GDM1 (cell line): Measurements from ENCODE around the gene WDR74.
"Not testable (repeated sequence)": the region's sequence is repeated elsewhere in the genome, so short reads cannot be mapped to it uniquely, and the experiment has no call there.

Experiments used
- DNase-seq: peaks from one replicate; lab custom pipeline; 2025; lab: John Stamatoyannopoulos, UW

WDR74 gene

GRCh38 chr11:62841361-62842170, 2.2 kb upstream of the WDR74 start:
- DNase-seq: peak; percentile 94

- DNase-seq: not testable (repeated sequence)
These were observed 1.5 kb upstream of the WDR74 start for GRCh38 chr11:62840721-62841360.

GRCh38 chr11:62835336-62835735, 4.1 kb downstream of the WDR74 start:
- no peak for DNase-seq

GRCh38 chr11:62832336-62833234, 6.8 kb downstream of the WDR74 start, which contains the start of gene TEX54:
TEX54 (minus strand) TSS chr11:62832841.
- DNase-seq: no peak

GRCh38 chr11:62831520-62832335, 7.7 kb downstream of the WDR74 start, which contains the start of gene STX5:
STX5 (minus strand) TSS chr11:62832051; CDS start chr11:62831243, 808 bp downstream.
- peak; percentile 96 for DNase-seq

GRCh38 chr11:62830904-62831519, 8.4 kb downstream of the WDR74 start:
- no peak for DNase-seq

GRCh38 chr11:62828130-62828529, 11.3 kb downstream of the WDR74 start:
- not testable (repeated sequence) for DNase-seq

GRCh38 chr11:62823677-62824076, 15.7 kb downstream of the WDR74 start:
- DNase-seq: no peak

- no peak for DNase-seq
These were observed 22.3 kb downstream of the WDR74 start for GRCh38 chr11:62817129-62817528.

GRCh38 chr11:62816557-62816956, 22.8 kb downstream of the WDR74 start:
- DNase-seq: no peak

GRCh38 chr11:62811659-62812058, 27.7 kb downstream of the WDR74 start:
- no peak for DNase-seq

- DNase-seq: no peak
These were observed 28.6 kb downstream of the WDR74 start for GRCh38 chr11:62810748-62811147.

GRCh38 chr11:62806611-62807121, 32.7 kb downstream of the WDR74 start:
- DNase-seq: no peak

GRCh38 chr11:62805961-62806441, 33.4 kb downstream of the WDR74 start:
- no peak for DNase-seq

- DNase-seq: peak; percentile 96
These were observed 34.1 kb downstream of the WDR74 start, which contains the start of gene NXF1 for GRCh38 chr11:62805076-62805892. NXF1 (minus strand) TSS chr11:62805440; CDS start chr11:62805356, 84 bp downstream.

- DNase-seq: no peak
These were observed 34.9 kb downstream of the WDR74 start for GRCh38 chr11:62804310-62805075.

- DNase-seq: no peak
These were observed 38.3 kb downstream of the WDR74 start for GRCh38 chr11:62801071-62801470.

GRCh38 chr11:62799486-62799885, 39.9 kb downstream of the WDR74 start:
- DNase-seq: no peak

GRCh38 chr11:62796281-62796680, 43.1 kb downstream of the WDR74 start:
- DNase-seq: no peak
